HG03039 (cell line): ENCODE data around the gene PLD1.
"Not testable (repeated sequence)": the region's sequence is repeated elsewhere in the genome, so short reads cannot be mapped to it uniquely, and the experiment has no call there.

Source experiments
- ATAC-seq: cut with Tn5 transposase; IDR thresholded peaks from one replicate; pipeline ENCODE4 v1.9.1; 2021; ENCODE audit warnings: mild to moderate bottlenecking, moderate library complexity; ENCODE audit not compliant: unreplicated experiment

The PLD1 gene

DNA sequence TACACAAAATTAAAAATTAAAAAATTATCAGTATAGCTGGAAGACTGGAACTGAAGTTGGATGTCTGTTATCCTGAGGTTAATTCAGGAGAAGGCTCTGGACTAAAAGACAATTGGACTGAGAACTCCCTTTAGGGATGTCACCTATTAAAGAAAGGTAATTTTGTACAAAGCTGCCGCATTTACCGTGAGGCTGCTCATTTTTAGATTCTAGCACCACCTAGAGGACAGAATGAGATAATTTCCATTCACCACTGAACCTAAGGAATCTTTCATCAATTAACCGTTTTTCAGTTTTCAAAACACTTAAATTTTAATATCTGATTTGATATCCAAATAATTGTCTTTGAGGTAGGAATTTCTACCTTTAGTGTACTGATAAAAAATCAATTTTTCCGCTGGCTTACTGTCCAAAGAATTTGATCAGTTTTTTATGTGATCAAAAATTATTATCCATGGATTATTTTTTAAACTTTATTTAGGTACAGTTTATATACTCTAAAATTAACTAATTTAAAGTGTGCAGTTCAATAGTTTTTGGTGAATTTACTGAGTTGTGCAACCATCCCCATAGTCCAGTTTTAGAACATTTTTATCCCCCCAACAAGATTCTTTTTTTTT, 243.4 kb downstream of the PLD1 start:
- no peak for ATAC-seq

DNA sequence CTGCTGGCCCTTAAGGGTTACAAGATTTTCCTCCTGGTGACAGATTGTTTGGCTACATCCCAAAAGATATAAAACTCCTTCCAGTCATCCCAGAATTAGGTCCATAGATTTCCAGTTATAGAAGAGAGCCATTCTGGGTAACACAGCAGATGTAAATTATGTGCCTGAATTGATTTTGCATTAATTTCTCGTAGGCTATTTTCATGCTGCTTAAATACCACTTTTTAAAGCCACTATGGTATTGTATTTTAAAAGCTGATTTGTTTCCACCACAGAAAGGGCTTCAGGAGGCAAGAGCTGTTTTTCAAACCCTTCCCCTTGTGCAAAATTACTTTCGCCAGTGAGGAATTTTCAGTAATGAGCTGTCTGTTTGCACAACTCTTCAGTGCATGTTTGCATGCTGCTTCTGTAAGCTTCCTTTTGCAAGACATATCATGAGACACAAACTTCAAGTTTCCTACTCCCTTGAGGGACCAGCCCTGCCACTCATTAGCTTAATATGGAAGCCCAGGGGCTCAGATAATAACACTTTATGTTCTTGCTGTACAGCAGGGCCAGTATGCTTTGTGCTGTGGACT, 244.7 kb downstream of the PLD1 start:
- no peak for ATAC-seq

DNA sequence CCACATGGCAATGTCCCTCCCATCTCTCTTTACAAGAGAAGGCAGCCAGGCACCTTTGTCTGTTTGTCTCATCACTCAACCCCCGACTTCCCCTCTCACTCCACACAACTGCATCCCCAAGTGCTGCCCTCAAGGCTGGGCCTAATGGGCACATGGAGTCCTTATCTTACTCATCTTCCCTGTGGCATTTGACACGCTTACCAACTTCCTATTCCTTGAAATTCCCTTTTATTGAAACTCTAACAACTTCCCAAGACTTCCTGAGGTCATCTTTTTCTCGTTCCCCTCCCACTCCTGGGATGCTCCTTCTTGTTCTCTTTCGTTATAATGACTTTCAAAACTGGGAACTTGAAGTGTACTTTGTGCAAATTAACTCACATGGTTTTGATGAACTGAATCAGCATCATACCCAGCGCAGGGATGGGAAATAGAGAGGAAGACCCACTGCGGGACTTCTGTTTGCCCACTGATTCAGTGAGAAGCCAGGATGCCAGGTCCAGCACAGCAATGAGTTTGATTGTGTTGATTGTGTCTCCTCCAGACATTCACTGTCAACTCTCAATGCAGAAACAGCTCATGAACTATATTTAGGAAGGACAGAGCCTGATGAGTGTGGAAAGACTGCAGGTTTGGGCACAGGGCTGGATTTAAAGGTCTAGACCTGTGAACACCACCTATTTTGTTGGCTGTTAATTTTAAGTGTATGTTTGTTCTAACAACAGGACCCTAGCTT, 245.4 kb downstream of the PLD1 start:
- ATAC-seq: no peak

DNA sequence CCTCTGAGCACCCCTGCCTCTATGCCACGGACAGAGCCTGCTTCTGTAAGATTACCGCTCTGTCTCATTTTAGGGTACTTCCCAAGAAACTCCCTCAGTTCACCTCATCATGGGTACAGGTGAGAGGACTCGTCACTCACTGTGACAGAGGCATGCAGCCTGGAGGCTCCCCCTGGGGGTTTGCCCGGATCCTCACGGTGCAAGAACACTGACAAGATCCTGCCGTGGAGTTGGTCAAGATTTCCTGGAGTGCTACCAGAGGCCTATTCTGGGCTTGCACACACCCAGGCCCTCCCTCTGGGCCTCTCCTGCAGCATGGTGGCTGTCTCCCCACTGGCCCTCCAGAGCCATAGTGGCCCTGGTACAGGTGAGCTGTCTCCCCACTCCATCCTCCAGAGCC, 247.0 kb downstream of the PLD1 start:
- no peak for ATAC-seq

DNA sequence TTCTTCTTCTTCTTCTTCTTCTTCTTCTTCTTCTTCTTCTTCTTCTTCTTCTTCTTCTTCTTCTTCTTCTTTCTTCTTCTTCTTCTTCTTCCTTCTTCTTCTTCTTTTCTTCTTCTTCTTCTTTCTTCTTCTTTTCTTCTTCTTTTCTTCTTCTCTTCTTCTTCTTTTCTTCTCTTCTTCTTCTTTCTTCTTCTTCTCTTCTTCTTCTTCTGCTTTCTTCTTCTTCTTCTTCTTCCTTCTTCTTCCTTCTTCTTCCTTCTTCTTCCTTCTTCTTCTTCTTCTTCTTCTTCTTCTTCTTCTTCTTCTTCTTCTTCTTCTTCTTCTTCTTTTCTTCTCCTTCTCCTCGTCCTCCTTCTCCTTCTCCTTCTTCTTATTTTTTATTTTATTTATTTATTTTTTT, 247.8 kb downstream of the PLD1 start:
- not testable (repeated sequence) for ATAC-seq

DNA sequence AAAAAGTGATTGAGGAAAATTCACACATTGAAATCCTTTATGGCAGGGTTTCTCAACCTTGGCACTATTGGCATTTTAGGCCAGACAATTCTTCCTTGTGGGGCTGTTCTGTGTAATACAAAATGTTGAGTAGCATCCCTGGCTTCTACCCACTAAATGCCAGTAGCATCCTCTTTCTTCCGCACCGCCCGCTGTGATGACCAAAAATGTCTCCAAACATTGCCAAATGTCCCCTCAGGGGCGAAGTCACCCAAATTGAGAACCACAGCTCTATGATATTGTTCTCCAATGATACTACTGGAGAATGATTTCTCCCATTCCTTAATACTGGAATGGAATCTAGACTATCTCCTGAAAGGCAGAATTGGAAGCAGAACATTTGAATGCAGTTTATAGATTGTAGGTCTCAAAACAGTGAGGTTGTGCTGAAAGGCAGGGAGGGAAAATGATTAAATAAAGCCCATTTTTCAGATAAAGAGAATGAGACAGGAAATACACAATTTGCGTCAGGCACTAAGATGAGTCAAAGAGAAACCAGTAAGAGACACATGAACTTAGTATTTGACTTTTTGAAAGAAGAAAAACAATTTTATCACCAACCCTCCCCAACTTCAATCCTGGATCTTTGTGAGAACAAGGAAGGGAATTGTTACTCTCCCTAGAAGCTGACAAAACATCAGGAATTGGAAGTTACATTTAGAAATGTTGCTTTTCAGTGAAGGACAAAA, 248.5 kb downstream of the PLD1 start:
- ATAC-seq: no peak

DNA sequence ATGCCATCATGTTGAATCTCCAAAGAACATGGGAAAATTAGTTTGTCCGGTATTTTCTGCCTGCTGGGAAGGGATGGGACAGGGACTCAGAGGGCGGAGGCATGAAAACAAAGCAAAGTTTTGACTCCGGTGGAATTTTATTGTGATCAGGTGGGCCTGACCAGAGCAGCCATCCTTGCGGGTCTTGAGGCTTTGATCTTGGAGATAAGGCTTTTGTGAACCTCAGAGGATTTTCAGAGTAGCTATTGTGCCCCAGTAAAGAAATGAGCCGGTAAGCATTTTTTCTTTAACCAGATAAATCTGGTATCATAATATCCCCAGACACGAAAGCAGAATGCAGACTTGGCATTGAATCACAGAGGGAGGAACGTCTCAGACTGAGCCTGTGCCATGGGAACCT, 250.7 kb downstream of the PLD1 start:
- ATAC-seq: no peak

DNA sequence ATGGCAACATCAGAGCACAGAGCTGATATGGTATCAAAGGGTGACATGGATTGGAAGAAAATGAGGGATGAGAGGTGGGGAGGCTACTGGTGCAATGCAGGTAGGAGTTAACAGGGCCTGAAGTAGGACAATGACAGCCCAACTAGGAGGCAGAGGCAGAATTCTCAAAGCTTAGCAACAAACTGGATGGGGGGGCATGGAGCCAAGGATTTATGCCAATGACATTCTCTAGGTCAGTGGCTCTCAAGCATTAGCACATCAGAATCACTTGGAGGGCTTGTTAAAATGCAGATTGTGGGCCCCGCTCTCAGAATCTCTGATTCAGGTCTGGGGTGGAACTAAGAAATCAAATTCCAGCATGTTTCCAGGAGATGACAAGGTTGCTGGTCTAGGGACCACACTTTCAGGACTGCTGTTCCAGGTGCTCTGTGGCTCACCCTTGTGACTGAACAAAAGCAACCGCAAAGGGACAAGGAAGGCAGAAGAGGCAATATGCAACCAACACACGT, 252.0 kb downstream of the PLD1 start:
- no peak for ATAC-seq

DNA sequence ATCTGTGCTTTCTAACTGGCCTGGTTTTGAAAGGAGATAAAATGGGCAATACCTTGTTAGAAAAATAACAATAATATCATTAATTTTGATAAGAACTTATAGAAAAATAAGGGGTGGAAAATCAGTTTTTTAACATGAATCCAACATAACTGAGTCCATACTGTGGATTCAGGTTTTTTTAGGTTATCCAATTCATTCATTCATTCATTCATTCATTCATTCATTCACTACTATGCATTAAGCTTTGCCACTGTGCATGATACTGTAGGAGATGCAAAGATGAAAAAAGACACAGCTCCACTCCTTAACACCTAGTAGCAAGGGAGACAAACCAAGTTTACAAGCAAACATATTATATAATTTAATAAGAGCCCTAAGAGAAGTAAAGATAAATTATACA, 253.1 kb downstream of the PLD1 start:
- no peak for ATAC-seq

DNA sequence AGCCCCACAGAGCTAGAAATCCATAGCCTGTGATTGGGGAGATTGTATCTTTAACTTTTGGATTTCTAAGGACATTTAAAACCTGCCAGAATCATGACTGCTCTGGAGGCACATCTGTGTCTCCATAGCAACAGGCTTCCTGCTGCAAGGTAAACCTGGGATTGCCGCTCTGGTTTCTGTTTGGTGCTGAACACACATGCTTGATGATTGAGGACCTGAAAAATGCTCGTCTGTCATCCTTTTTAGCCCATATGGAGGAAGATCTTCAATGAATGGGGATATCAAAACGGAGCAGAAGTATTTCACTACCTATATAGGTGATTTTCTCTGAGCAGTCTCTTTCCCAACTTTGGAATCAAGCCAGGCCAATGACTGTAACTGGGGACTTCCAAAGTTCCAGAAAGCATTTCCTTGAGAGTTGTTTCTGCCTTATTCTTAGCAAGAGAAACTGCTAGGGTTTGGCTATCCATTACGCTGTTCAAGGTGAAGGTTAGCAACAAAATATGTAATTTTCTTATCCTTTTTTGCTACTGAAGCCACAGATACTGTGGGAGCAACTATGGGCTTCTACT, 253.6 kb downstream of the PLD1 start:
- ATAC-seq: no peak

DNA sequence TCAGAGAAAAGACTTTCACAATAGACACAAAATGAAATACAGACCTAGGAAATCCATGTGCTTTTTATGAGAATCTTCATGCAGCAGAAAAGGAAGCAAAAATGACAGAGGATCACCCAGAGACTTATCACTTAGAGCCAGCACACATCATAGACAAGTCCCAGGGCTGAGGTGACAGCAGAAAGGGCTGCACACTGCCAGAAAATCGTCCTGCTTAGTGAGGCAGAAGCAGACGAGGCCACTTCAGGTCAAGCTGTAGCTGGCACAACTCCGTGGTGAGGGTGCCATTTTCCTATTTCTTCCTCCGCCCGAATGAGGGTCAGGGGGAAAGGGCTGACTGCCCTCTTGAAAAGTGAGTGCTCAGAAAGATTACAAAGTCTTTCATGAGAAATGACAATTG, 254.1 kb downstream of the PLD1 start:
- ATAC-seq: no peak

DNA sequence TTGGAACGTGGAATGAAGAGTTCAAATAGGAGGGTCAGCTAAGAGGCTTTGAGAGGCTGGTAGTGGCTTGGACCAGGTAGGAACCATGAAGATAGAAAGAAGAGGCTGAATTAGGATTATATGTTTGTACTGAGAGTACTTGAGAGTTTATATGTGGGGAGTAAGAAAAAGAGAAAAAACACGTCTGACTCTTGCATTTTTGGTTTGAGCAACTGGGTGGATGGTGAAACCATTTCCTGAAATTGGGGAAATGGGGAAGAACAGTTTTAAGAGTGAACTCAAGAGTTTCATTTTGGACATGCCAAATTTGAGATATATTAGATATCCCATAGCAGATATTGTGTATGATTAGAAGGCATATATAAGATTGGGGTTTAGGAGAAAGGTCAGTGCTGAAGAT, 257.2 kb downstream of the PLD1 start:
- ATAC-seq: no peak

DNA sequence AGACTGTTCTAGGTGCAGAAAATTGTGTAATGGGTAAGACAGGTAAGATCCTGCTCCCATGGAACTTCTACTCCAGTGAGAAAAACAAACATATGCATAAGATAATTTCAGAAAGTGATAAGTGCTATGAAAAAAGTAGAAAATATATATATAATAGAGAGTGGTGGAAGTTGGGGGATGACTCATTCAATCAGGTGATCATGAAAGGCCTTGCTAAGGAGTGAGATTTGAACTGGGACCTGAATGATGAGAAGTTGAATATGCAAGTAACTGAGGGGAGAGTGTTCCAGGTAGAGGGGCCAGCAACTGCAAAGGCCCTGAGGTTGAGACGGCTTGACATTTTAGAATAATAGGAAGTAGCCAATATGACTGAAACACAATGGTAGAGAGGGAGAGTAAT, 257.8 kb downstream of the PLD1 start:
- ATAC-seq: no peak

DNA sequence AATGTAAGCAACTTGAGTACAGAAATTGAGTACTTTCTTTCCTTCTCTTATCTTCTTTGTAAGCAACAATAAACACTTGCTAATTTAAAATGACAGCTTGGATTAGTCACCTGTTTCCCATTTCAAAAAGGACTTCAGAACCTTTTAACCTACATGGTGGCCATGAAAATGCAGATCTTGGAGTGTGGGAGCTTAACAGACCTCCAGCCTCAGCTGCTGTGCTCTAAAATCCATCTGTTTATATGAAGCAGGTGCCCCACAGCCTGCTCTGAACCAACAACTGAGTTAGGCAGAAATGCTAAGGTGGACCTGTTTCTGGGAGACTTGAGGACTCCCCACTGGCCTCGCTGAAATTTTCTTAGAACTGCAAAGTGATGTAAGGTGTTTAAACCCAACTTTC, 259.0 kb downstream of the PLD1 start:
- ATAC-seq: no peak
